ENCODE results near the gene TSPO.
A peak's percentile ranks its signal among the peaks of the same experiment; 100 is the strongest.

TSPO gene

DNA sequence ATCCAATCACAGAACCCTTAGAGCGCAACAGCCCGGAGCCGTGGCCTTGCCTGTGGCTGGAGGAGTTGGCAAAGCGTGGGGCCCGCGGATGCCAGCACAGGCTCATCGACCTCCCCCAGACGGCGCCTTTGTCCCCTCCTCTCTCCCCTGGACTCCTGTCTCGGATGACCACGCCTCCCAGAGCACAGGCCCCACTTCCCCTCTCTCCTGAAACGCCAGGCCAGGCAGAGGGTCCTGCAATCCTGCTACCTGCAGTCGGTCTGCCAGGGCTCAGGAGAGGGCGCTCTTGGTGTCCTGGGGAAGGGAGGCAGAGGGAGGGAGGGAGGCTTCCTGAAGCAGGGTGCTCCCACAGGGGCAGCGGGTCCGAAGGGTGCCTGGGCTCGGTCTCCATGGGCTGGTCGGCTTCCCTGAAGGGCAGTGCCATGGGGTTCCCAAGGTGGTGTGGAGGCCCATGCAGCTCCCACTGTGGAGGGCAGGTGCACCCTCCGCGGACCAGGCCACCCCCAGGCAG, 52.2 kb downstream of the TSPO start:
- DNase-seq = no peak

DNA sequence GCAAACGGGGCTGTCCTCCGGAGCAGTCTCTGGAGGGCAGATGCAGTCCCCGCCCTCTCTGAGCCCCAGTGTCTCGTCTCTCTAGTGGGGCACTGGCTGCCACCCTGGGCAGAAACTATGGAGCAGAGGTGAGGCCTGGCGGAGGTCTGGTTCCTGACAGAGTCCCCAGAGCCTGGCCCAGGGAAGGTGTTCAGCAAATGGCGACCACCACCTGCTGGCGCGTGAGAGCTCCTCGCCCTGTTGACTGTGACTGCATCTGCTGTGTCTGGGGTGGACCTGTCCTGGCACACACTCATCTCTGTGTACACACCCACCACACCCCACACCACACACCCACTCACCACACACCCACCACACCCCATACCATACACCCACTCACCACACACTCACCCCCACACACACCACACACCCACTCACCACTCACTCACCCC, 53.9 kb downstream of the TSPO start:
- peak in 1 of 2 donors; percentile 23 for DNase-seq

DNA sequence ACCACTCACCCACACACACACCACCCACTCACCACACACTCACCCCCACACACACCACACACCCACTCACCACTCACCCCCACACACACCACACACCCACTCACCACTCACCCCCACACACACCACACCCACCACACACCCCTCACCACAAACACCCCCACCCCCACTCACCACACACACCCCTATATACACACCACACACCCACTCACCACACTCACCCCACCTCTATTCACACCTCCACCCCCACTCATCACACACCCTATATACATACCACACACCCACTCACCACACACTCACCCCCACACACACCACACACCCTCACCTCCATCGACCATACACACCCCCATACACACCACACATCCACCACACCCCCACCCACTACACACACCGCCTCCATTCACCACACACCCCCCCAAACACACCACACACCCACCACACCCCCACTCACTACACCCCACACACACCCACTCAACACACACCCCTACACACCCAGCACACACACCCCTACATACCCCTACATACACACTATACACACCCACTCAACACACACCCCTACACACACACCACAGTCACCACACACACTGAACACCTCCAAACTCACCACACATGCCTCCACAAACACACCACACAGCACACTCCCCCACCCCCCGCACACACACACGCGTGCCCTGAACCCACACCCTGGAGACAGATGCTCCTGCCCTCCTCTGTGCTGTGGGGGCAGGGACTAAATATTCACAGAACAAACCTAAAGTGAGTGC, 54.6 kb downstream of the TSPO start:
- DNase-seq = peak in 1 of 2 donors; percentile 38

DNA sequence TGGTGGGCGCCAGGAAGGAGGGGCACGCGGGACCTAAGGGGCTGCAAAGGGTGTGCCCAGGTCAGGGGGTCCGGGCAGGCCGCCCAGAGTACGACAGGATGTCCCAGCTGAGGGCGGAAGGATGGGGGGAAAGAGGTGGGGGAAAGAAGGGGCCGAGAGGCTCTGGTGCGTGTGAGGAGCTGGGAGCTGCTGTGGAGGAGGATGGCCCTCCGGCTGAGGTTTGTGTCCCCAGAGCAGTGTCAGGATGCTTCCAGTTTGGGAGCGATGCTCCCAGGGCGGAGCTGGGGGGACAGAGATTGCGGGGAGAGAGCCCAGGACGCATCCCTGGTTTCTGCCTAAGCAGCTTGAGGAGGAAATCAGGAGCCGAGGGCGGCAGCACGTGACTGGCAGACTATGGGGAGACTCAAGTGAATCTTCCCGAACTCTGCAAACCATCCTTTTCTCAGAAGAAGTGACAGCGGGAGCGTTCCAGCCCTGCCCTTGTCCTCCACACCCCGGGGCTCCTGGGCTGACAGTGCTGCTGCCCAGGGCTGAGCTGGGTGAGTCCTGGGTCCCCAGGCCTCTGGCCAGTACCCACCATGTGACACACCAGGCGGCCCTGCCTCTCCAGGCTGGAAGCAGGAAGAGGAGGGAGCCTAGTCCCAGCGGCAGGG, 55.3 kb downstream of the TSPO start:
- no peak for DNase-seq

DNA sequence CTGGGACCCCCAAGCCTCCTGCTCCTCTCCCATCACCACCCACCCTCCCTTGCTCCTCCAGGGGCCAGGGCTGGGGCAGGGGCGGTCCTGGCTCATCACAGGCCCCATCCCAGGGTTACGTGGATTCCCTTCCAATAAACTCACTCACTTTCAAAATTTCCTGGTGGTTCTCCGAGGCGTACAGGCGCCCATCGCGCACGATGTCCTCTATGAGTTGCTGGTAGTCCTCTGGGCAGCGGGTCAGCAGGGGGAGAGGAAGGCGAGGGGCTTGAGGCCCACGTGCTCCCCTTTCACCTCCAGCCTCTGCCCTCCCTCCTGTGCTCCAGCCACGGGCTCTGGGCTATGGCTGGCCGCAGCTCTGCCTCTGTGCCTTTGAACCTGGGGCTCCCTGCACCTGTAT, 56.0 kb downstream of the TSPO start:
- no peak for DNase-seq

DNA sequence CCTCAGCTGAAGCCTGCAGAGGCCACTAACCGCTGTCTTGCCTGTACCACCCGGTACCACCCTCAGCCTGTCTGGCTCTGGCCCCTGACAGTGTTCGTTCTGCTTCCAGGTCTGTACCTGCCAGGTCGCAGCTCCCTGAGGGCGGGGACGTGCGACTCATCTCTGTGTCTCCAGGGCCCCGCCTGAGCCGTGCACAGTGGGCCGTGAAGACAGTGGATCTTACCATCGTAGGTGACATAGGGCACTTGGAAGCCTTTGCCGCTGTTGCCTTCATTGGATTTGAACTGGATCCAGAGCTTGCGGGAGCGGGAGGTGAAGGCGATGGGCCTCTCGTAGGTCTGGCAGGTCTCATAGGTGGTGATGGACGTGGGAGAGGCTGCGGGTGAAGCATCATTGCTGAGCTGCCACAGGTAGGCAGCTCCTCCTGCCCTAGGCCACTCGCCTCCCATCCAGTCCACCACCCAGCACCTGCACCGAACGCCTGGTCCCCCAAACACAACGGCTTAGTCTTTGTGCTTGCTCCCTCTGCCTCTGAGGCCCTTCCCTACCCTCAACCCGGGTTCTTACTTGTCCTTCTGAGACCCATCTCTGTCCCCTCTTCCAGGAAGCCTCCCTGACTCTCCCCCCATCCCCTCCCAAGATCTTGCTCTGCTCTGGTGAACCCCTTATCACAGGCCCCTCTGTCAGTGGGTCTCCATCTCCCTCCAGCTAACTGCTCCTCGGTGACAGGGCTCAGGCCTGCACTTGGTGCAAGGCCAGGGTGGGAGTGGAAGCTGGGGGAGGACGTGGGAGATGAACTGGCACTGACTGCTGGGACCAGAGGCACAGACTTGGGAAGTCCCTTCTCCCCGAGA, 56.7 kb downstream of the TSPO start:
- DNase-seq = no peak

DNA sequence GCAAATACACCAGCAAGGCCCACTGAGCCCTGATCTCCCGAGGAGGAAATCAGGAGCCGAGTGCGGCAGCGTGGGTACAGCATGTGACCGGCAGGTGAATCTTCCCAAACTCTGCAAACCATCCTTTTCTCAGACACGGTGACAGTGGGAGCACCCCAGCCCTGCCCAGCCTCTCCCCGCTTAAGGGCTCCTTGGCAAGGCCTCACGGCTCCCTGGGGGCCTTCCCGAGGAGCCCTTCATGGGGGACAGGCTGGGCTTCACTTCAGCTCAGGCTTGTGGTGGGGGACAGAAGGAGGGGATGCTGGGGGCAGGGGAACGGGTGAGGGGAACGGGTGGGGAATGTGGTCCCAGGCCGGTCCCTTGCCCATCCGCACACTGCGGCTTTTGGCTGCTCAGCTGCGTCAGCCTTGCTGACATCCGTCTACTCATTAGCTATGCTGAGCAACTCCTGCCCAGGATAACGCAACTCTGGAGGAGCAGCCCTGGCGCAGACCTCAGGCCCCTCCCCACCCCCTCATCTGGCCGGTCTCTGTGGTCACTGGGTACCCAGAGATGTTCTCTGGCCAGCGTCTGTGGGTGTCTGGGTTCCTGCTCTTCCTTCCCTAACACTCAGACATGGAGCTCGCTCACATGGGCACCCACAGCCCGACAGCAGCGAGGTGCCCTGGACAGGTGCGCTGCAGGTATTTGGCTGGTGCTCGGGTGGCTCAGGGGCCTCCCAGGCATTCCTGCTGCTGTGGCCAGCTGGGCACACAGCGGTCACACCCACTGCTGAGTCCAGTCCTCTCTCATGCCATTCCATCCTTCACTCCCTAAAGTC, 57.6 kb downstream of the TSPO start:
- no peak for DNase-seq

DNA sequence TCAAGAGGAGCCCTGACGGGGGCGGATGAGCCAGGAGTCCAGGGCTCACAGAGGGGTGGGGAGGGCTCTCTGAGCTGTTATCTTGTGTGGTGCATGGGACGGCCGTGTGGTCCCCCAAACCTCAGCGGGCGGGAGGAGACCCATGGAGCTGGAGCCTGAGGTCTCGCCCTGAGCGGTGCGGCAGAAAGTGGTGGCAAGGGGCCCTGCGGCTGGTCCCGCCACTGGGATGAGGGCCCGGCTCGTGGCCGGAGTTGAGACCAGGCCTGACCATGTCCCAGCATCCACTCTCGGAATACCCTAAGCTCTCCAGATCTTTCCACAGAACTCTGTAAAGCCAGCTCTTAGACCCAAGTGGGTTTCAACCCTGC, 58.1 kb downstream of the TSPO start:
- no peak for DNase-seq

DNA sequence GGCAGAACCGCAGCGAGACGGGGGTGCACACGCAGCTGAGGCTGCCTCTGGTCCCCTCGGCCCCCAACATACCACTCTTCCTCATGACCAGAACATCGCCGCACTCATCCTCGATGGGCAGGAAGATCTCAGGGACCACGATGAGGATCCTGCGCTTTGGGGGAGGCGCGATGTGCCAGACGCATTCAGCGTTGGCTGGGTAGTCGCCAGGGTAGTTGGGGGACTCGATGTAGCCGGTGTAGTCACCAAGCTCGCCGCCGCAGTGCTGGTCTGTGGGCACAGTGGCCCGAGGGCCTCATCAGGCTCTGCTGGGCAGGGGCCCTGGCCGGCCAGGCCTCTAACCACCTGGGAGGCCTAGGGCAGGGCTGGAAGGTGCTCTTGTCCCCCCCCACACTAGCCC, 58.6 kb downstream of the TSPO start:
- DNase-seq = no peak

DNA sequence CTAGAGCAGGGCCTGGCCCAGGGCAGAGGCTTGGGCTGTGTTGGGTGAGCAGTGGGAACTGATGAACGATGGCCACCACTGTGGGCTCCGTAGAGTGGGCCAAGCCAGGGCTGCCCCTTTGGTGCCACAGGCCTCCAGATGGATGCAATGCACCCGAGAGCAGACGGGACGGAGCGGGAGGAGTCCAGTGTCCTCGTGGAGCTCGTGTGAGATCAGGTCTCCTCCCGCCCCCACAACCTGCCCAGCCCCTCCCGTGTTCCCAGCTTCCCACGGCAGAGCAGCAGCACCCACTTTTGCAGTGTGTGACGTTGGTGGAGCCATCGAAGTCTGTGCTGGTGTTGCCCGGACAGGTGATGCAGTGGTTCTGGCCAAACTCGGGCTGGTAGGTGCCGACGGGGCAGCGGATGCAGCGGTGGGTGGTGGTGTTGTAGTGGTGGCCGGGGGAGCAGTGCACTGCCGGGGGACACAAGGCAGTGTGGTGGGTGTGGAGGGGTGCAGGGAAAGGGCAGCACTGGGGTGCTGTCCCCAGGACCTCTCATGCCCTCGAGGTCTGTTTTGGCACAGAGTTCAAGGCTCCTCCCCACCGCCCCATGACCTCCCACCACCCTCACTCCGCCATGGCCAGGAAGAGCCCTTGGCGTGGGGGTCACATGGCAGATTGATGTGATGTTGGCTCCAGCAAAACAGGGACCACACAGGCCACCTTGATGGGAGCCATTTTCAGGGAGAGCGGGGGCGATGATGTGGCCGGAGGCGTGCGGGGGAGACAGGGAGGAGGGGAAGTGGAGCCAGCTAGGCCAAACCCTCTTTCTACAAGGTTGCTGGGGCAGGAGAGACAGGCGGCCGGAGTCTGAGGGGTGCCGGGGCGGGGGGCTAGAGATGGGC, 59.5 kb downstream of the TSPO start:
- no peak for DNase-seq

DNA sequence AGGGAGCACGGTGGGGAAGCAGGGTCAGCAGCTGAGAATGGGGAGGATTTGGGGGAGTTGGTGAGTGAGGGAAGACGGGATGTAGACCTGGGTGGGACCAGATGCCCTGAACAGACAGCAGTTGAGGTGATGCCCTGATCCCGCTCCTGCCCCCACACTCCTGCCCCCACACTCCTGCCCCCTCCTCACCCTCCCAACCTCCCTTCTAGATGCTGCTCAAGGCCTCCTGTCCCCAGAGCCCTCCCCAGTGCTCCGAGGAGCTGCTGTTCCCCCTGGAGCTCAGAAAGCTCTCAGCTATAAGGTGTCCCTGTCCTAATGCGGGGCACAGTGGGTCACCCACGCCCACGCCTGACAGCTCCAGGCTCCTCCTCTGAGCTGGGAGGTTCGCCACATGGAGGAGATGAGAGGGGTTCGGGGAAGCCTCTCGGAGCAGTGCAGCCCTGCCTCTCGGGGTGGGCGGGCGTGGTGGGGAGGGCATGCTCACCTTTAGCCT, 60.6 kb downstream of the TSPO start:
- no peak for DNase-seq

DNA sequence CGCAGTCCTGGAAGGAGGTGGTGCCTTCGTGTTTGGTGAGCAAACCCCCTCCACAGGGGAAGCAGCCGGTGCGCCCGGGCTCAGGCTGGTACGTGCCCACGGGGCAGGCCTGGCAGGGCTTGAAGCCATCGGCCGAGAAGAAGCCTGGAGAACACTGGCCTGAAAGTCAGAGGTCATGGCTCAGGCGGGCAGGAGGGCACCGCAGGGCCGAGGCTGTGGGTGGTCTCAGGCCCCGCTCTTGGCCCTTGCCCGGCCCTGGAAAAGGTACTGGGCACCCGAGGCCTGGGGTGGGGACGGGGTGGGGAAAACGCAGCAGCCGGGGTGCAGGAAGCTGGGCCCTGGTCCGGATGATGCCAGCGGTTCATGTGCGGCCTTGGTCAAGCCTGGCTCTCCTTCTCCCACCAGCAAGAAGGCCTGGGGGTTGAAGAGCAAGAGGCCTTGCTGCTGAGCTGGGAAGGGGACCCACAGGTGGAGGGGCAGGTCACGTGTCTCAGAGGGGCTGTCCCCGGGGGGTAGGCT, 61.1 kb downstream of the TSPO start:
- no peak for DNase-seq
